HG02943 (cell line): ENCODE measurements around the gene NCAPD3.
"Not testable (repeated sequence)": the region's sequence is repeated elsewhere in the genome, so short reads cannot be mapped to it uniquely, and the experiment has no call there.

Source experiments
- ATAC-seq: cut with Tn5 transposase; IDR thresholded peaks from one replicate; pipeline ENCODE4 v1.9.1; 2021; ENCODE audit warnings: mild to moderate bottlenecking, low read depth, moderate library complexity; ENCODE audit not compliant: unreplicated experiment

Gene NCAPD3

GRCh38 chr11:134142536-134142935, 81.2 kb downstream of the NCAPD3 start:
- no peak for ATAC-seq

GRCh38 chr11:134140961-134141490, 82.7 kb downstream of the NCAPD3 start:
- ATAC-seq, result no peak

GRCh38 chr11:134139873-134140331, 83.9 kb downstream of the NCAPD3 start:
- ATAC-seq, result no peak

- no peak for ATAC-seq
These were observed 84.4 kb downstream of the NCAPD3 start for GRCh38 chr11:134139303-134139872.

- no peak for ATAC-seq
These were observed 85.4 kb downstream of the NCAPD3 start for GRCh38 chr11:134138376-134138775.

GRCh38 chr11:134134167-134134566, 89.6 kb downstream of the NCAPD3 start:
- no peak for ATAC-seq

- no peak for ATAC-seq
These were observed 91.0 kb downstream of the NCAPD3 start for GRCh38 chr11:134132808-134133207.

GRCh38 chr11:134131628-134132244, 92.0 kb downstream of the NCAPD3 start:
- no peak for ATAC-seq

- no peak for ATAC-seq
These were observed 97.4 kb downstream of the NCAPD3 start for GRCh38 chr11:134126217-134126822.

- ATAC-seq, result no peak
These were observed 98.3 kb downstream of the NCAPD3 start for GRCh38 chr11:134125507-134125906.

- no peak for ATAC-seq
These were observed 98.9 kb downstream of the NCAPD3 start for GRCh38 chr11:134124660-134125451.

- ATAC-seq, result no peak
These were observed 102.7 kb downstream of the NCAPD3 start for GRCh38 chr11:134120921-134121526.

GRCh38 chr11:134120143-134120850, 103.5 kb downstream of the NCAPD3 start:
- ATAC-seq, result no peak

GRCh38 chr11:134119094-134119493, 104.7 kb downstream of the NCAPD3 start:
- no peak for ATAC-seq

- ATAC-seq, result no peak
These were observed 105.8 kb downstream of the NCAPD3 start for GRCh38 chr11:134118006-134118405.

GRCh38 chr11:134116210-134116609, 107.6 kb downstream of the NCAPD3 start:
- ATAC-seq, result no peak

- not testable (repeated sequence) for ATAC-seq
These were observed 110.0 kb downstream of the NCAPD3 start for GRCh38 chr11:134113787-134114186.

GRCh38 chr11:134110252-134110815, 113.4 kb downstream of the NCAPD3 start:
- no peak for ATAC-seq
